GM18499 (cell line): ENCODE measurements around the gene IQCE.

Source experiments
- ATAC-seq: cut with Tn5 transposase; IDR thresholded peaks from one replicate; pipeline ENCODE4 v1.9.1; 2021; ENCODE audit warnings: moderate number of reproducible peaks; ENCODE audit not compliant: insufficient read depth, unreplicated experiment

IQCE gene

GRCh38 chr7:2657920-2658671, 99.3 kb downstream of the IQCE start:
- ATAC-seq = no peak

- ATAC-seq = no peak
Measured at GRCh38 chr7:2658941-2659340, 100.2 kb downstream of the IQCE start.

- no peak for ATAC-seq
Measured at GRCh38 chr7:2659556-2660358, 101.0 kb downstream of the IQCE start.

- ATAC-seq = no peak
Measured at GRCh38 chr7:2660359-2661095, 101.7 kb downstream of the IQCE start.

- no peak for ATAC-seq
Measured at GRCh38 chr7:2661096-2661449, 102.3 kb downstream of the IQCE start.

- ATAC-seq = no peak
Measured at GRCh38 chr7:2661602-2662272, 103.0 kb downstream of the IQCE start.

- ATAC-seq = no peak
Measured at GRCh38 chr7:2662273-2663120, 103.7 kb downstream of the IQCE start.

GRCh38 chr7:2663121-2663886, 104.5 kb downstream of the IQCE start:
- no peak for ATAC-seq

- no peak for ATAC-seq
Measured at GRCh38 chr7:2663960-2664359, 105.2 kb downstream of the IQCE start.
